ENCODE data around the gene RRP1.
A peak's percentile ranks its signal among the peaks of the same experiment; 100 is the strongest.

Gene RRP1

GRCh38 chr21:43775795-43776430 lies 13.5 kb upstream of the RRP1 start, which contains the start of gene CSTB:
CSTB (minus strand) TSS chr21:43776308; CDS start chr21:43776269, 39 bp downstream.
- peak; percentile 82 for DNase-seq (ENCODE audit: low spot score)

GRCh38 chr21:43777953-43778352 lies 11.4 kb upstream of the RRP1 start:
- no peak for DNase-seq (ENCODE audit: low spot score)

- DNase-seq (ENCODE audit: low spot score), result no peak
Measured at GRCh38 chr21:43778469-43779335, 10.7 kb upstream of the RRP1 start.

GRCh38 chr21:43779660-43780059 lies 9.7 kb upstream of the RRP1 start:
- no peak for DNase-seq (ENCODE audit: low spot score)

GRCh38 chr21:43781846-43782245 lies 7.5 kb upstream of the RRP1 start:
- no peak for DNase-seq (ENCODE audit: low spot score)

- no peak for DNase-seq (ENCODE audit: low spot score)
Measured at GRCh38 chr21:43782431-43783097, 6.8 kb upstream of the RRP1 start.

GRCh38 chr21:43783098-43783700 lies 6.2 kb upstream of the RRP1 start:
- no peak for DNase-seq (ENCODE audit: low spot score)

GRCh38 chr21:43785134-43785533 lies 4.2 kb upstream of the RRP1 start:
- no peak for DNase-seq (ENCODE audit: low spot score)

- DNase-seq (ENCODE audit: low spot score), result no peak
Measured at GRCh38 chr21:43786300-43786806, 3.0 kb upstream of the RRP1 start.

- DNase-seq (ENCODE audit: low spot score), result no peak
Measured at GRCh38 chr21:43786807-43787440, 2.5 kb upstream of the RRP1 start.

- DNase-seq (ENCODE audit: low spot score), result no peak
Measured at GRCh38 chr21:43790010-43790524, 690 bp downstream of the RRP1 start.

GRCh38 chr21:43792406-43792805 lies 3.0 kb downstream of the RRP1 start:
- DNase-seq (ENCODE audit: low spot score), result no peak

GRCh38 chr21:43793243-43793642 lies 3.9 kb downstream of the RRP1 start:
- DNase-seq (ENCODE audit: low spot score), result no peak

- no peak for DNase-seq (ENCODE audit: low spot score)
Measured at GRCh38 chr21:43794311-43794710, 4.9 kb downstream of the RRP1 start.

- DNase-seq (ENCODE audit: low spot score), result no peak
Measured at GRCh38 chr21:43794857-43795256, 5.5 kb downstream of the RRP1 start.

GRCh38 chr21:43797415-43797814 lies 8.0 kb downstream of the RRP1 start:
- DNase-seq (ENCODE audit: low spot score), result no peak

GRCh38 chr21:43797925-43798715 lies 8.7 kb downstream of the RRP1 start:
- DNase-seq (ENCODE audit: low spot score), result no peak

- no peak for DNase-seq (ENCODE audit: low spot score)
Measured at GRCh38 chr21:43799301-43799840, 10.0 kb downstream of the RRP1 start.

GRCh38 chr21:43800124-43800523 lies 10.7 kb downstream of the RRP1 start:
- DNase-seq (ENCODE audit: low spot score), result no peak

GRCh38 chr21:43800566-43800965 lies 11.2 kb downstream of the RRP1 start:
- DNase-seq (ENCODE audit: low spot score), result no peak
